Heart left ventricle (tissue), 13 donors: ENCODE data around the gene MRPL55.

Experiments used
- POLR2A ChIP-seq, 2 donors: fragments of 450-650 bp; IDR thresholded peaks; one replicate each; pipeline ENCODE4 v1.6.1; 2017; ENCODE audit warnings: antibody characterized with exemption in 2 of 2, mild to moderate bottlenecking in 2 of 2, moderate library complexity in 2 of 2
- TF ChIP-seq, protein P1 (sequence below), 12 donors: fragments of 200-600 bp; sonication (generic) in 4 of 12; IDR thresholded peaks; one replicate each; pipeline versions ENCODE4 v1.5.0 to v1.8.0; 2018 to 2022; ENCODE audit warnings: antibody characterized with exemption in 12 of 12, mild to moderate bottlenecking in 5 of 12
- donor health status: ischemic (EF 13 %, LVEDD 7.1; RV severe dilation, severe dysfunction).
- donor health status: DM: no; HTN: yes; CAD: no.
- donor health status: DM: no; HTN: no; CAD: no.
- donor health status: ischemic (EF 25% LVEDD 6.9; RV normal size, moderate dysfunction).
- donor health status: ischemic (EF 25% LVEDD 5.7; RV mildly dilated, moderate dysfunction).
- donor health status: ischemic (EF 35%, LVEDD 5.7; RV mildly dilated, moderate dysfunction).
- donor health status: nonischemic (EF 11% LVEDD 7.7; RV severe dilation, severe dysfunction).
- donor health status: DM: yes; HTN: yes; CAD: no.
- donor health status: PGD.
- donor health status: ischemic (EF 29% LVEDD 5.4; RV normal size, mild dysfunction).
- donor health status: nonischemic (EF 23%, LVEDD 6.1; RV moderate dilation, normal function).

DNA sequence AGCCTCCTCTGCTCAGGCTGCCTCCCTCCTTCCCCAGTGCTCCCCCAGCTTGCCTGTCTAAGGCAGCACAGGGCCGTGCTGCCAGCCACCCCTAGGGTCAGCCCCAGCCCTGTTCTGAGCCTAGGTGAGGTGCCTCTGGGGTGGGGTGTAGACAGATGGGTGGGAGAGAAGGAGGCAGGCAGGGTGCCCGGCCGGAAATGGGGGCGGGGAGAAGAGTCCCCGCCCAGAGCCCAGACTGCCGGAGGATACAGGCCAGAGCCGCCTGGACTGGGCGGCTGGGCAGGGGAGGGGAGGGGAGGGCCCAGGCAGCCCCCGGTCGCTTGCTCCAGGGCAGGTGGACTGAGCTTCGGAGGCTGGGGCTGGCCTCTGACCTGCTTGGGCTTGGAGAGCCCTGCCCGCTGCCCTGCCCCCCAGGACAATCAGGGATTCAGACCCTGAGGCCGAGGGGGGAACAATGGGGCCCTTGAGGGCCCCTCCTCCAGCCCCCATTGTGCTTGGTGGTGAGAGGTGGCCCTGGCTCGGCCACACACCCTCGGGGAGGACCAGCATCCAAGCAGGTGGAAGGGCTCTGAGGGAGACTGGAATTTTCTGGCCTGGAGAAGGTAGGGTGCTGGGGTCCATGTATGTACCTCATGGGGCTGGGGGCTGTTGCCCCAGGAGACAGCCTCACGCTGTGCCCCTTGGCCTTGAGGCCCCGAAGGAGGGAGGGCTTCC lies 40.5 kb upstream of the MRPL55 start, which contains the start of gene GJC2:
- TF ChIP-seq POLR2A (IDR thresholded peaks at IDR 0.05), result peak in 1 of 2 donors; percentile 34
- TF ChIP-seq, protein P1, sequence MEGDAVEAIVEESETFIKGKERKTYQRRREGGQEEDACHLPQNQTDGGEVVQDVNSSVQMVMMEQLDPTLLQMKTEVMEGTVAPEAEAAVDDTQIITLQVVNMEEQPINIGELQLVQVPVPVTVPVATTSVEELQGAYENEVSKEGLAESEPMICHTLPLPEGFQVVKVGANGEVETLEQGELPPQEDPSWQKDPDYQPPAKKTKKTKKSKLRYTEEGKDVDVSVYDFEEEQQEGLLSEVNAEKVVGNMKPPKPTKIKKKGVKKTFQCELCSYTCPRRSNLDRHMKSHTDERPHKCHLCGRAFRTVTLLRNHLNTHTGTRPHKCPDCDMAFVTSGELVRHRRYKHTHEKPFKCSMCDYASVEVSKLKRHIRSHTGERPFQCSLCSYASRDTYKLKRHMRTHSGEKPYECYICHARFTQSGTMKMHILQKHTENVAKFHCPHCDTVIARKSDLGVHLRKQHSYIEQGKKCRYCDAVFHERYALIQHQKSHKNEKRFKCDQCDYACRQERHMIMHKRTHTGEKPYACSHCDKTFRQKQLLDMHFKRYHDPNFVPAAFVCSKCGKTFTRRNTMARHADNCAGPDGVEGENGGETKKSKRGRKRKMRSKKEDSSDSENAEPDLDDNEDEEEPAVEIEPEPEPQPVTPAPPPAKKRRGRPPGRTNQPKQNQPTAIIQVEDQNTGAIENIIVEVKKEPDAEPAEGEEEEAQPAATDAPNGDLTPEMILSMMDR (IDR thresholded peaks at IDR 0.05), result no peak
